NK-92 treated with Interleukin-12 subunit alpha and Interleukin-12 subunit beta, amount 100 ng/mL, for 24 hours (cell line): ENCODE data around the gene HSD17B11.
"Not testable (repeated sequence)": the region's sequence is repeated elsewhere in the genome, so short reads cannot be mapped to it uniquely, and the experiment has no call there.

Source experiments
- DNase-seq: peaks from one replicate; lab custom pipeline; 2025; lab: John Stamatoyannopoulos, UW

HSD17B11 gene

DNA sequence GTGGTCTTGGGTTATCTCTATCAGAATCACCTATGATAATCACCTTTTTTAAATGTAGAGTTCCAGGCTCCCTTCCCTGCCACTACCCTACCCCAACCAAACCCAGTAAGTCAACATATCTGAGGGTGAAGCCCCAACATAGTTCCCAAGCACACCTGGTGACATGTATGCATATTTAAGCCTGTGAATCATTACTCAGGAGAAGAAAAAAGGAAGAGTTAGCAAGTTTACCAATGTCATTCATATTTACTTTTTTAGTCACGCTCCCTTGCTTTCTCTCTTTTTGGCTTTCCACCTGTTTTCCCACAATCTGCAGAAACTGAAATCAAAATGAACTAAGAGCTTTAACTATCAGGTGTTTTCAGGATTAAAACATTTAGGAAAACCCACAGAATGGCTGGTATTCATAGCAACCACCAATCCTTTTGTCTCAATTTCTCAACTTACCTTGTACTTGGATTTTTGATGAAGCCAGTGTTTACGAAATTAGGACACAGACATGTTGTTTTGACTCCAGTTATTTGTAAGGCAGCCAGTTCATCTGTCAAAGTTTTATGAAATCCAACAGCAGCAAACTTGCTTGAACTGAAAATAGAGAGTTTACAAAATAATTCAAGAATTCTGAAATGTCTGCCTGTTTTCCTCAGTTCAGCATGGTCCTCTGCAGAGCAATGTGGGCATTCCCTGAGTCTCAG is 34.0 kb downstream of the HSD17B11 start:
- no peak for DNase-seq

- DNase-seq, result no peak
Measured at GRCh38 chr4:87354168-87355102, 36.6 kb downstream of the HSD17B11 start.

DNA sequence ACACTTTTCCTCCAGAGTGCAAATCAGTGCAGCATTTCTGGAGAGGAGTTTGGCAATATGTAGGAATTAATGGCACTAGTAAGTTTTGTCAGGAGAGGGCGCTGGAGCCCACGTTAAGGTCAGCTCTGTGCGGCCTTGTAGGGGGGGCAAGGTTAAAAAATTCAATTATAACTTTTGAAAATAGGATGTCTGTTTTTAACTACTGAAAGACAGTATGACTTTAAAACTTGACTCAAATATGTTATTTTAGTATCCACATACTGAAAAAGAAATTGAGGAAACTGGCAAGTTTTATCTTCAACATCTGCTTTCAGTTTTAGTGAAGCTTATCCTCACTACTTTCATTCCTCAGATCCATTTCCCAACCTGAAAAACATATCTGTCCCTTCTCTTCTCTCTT is 37.4 kb downstream of the HSD17B11 start:
- no peak for DNase-seq

- no peak for DNase-seq
Measured at GRCh38 chr4:87345139-87345538, 45.8 kb downstream of the HSD17B11 start.

GRCh38 chr4:87342872-87343271 is 48.1 kb downstream of the HSD17B11 start:
- DNase-seq, result no peak

DNA sequence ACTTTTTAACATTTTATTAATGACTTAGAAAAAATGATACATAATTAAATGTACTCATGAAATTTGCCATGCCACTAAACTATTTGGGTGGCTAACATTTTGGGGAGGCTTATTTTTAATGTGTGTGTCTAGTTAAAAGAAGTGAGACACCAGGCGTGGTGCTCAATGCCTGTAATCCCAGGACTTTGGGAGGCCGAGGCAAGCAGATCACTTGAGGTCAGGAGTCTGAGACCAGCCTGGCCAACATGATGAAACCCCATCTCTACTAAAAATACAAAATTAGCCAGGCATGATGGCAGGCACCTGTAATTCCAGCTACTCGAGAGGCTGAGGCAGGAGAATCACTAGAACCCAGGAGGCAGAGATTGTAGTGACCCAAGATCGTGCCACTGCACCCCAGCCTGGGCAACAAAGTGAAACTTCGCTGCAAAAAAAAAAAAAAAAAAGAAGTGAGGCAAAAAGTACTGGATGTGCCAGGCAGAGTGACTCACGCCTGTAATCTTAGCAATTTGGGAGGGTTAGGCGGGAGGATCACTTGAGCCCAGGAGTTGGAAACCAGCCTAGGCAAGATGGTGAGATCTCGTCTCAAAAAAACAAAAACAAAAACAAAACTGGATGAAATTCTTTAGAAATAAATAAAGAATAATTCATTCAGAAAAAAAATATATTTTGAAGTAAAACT is 48.9 kb downstream of the HSD17B11 start:
- not testable (repeated sequence) for DNase-seq

GRCh38 chr4:87339440-87339839 is 51.5 kb downstream of the HSD17B11 start:
- no peak for DNase-seq

GRCh38 chr4:87337361-87337760 is 53.6 kb downstream of the HSD17B11 start:
- no peak for DNase-seq

- DNase-seq, result no peak
Measured at GRCh38 chr4:87333267-87333666, 57.7 kb downstream of the HSD17B11 start.

GRCh38 chr4:87330761-87331160 is 60.2 kb downstream of the HSD17B11 start:
- no peak for DNase-seq

DNA sequence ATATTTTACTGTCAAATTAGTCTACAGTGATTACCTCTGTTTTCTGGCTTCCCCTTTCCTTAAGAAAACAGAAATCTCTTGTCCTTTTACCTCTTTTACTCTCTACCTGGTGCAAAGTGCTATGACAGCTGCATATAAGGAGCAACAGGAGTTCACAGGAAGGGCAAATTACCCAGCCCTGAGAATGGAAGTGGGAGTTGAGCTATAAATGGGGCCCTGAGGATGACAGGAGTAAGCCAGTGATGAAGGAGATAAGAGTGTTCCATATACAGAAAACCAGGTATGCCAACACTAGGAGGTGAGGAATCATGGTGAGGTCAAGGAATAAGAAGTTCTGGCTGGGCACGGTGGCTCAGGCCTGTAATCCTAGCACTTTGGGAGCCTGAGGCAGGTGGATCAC is 63.9 kb downstream of the HSD17B11 start:
- no peak for DNase-seq

DNA sequence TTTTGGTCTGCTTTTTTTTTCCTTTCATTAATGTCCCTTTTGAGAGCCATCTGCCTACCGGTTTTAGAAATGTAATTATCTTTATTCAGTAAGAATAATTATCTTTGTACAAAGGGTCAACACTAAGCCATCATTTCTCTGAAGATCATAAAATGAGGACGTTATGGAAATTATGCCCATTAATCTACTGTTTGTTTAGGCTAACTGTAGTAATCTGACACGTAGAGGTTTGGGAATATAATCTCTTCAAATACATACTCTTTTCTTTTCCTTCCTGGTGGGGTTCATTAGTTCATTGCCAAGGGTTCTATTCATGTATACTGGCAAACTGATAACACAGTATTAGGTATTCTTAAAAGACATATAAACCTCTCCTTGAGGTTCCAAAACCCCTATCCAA is 64.5 kb downstream of the HSD17B11 start:
- no peak for DNase-seq

DNA sequence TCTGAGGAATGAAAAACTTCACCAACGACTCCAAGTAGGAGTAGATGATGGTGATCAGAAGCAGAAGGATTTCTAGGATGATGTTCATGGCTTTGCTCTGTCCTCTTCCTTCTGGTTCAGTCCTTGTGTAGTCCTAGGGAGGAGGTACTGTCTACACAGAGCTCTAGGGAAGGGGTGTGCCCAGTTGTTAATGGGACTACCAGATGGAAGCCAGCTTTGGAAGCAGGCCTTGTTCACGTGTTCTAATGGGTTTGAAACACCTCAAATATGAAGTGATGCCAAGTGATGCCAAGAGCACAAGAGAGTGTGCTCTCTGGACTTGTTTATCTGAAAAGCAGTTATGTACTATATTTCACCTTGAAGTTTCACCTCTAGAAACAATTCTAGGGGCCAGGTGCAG is 68.2 kb downstream of the HSD17B11 start, which contains the start of gene HSD17B13:
TSS of gene HSD17B13 (minus strand) at position 129 of the 400 bp plus-strand sequence. CDS start at position 88, 41 bp downstream.
- no peak for DNase-seq

DNA sequence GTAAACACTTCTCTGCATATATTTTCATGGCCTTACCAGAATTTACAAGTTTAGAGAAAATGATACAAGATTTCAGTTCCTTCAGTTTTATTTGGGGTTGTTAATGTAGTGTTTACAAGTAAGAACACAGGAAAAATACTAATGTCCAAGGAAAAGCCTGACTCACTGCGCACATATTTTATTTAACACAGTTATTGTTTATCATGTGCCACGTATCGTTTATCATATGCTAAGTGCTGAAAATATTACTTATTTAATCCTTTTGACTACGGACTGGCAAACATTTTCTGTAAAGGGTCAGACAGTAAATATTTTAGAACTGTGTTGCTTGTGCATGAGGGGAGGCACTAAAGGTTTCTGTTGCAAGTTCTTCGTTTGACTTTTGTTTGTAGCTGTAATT is 69.1 kb downstream of the HSD17B11 start:
- DNase-seq, result no peak

- no peak for DNase-seq
Measured at GRCh38 chr4:87317527-87317926, 73.5 kb downstream of the HSD17B11 start.

GRCh38 chr4:87316961-87317360 is 74.0 kb downstream of the HSD17B11 start:
- no peak for DNase-seq

- not testable (repeated sequence) for DNase-seq
Measured at GRCh38 chr4:87315000-87315399, 76.0 kb downstream of the HSD17B11 start.

DNA sequence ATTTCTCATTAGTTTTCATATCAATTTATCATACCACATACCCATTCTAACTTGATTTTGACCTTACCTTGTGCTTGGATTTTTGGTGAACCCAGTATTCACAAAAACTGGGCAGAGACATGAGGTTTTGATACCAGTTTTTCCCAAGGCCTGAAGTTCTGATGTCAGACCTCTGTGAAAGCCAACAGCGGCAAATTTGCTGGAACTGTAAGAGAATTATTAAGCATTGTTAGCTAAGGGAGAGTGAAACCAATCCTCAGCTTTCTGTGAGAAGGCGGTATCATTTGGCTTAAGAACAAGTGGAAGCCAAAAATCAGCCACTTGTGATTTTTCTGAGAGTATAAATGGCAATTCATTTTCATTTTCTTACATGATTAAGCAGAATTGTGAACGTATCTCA is 77.2 kb downstream of the HSD17B11 start:
- DNase-seq, result no peak

GRCh38 chr4:87311684-87312083 is 79.3 kb downstream of the HSD17B11 start:
- DNase-seq, result no peak

GRCh38 chr4:87310691-87311335 is 80.2 kb downstream of the HSD17B11 start:
- DNase-seq, result no peak

DNA sequence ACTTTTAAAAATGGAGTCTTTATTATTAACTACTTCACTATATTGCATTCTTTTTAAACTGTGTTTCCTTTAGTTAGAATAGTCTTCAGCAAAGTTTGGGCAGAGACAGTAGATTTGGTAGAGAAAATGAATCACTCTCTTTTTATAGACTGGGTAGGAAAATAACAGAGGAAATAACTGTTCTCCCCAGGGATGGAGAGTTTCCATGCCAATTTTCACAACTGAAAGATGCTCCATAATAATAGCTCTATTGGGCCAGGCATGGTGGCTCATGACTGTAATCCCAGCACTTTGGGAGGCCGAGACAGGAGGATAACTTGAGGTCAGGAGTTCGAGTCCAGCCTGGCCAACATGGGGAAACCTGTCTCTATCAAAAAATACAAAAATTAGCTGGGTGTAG is 81.4 kb downstream of the HSD17B11 start:
- no peak for DNase-seq

- DNase-seq, result no peak
Measured at GRCh38 chr4:87306056-87306455, 84.9 kb downstream of the HSD17B11 start.
